Measurements from ENCODE around the gene FAM180B. TPM values are rescaled to one million over a fixed set of nuclear protein-coding genes. Genes with fewer than 3 reads are reported as not detected.
A peak's percentile ranks its signal among the peaks of the same experiment; 100 is the strongest.
"Not testable (repeated sequence)": the region's sequence is repeated elsewhere in the genome, so short reads cannot be mapped to it uniquely, and the experiment has no call there.

The FAM180B gene
- total RNA-seq, 4 donors from 2014 or later = not detected

DNA sequence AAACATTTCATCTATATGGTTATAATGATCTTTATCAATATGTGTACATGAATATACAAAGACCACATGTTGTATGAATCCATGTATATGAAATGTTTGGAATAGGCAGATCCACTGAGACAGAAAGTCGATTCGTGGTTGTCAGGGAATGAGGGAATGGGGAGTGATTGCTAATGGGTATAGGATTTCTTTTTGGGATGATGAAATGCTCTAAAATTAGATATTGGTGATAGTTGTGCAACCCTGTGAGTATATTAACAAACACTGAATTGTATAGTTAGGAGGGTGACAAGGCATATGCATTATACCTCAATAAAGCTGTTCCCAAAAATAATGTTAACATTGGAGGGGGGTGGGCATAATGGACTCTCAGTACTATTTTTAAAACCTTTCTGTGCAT is 26.1 kb upstream of the FAM180B start:
- no peaks in the 10 kb centered on the region for H3K27me3 ChIP-seq
- H3K4me1 ChIP-seq = peaks cover 4 to 12% (median 8%) of the 10 kb centered on the region in 3 donors
- no peaks in the 10 kb centered on the region for H3K36me3 ChIP-seq
- TF ChIP-seq, protein P1, sequence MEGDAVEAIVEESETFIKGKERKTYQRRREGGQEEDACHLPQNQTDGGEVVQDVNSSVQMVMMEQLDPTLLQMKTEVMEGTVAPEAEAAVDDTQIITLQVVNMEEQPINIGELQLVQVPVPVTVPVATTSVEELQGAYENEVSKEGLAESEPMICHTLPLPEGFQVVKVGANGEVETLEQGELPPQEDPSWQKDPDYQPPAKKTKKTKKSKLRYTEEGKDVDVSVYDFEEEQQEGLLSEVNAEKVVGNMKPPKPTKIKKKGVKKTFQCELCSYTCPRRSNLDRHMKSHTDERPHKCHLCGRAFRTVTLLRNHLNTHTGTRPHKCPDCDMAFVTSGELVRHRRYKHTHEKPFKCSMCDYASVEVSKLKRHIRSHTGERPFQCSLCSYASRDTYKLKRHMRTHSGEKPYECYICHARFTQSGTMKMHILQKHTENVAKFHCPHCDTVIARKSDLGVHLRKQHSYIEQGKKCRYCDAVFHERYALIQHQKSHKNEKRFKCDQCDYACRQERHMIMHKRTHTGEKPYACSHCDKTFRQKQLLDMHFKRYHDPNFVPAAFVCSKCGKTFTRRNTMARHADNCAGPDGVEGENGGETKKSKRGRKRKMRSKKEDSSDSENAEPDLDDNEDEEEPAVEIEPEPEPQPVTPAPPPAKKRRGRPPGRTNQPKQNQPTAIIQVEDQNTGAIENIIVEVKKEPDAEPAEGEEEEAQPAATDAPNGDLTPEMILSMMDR (IDR thresholded peaks at IDR 0.05) = no peak
- TF ChIP-seq POLR2A (IDR thresholded peaks at IDR 0.05) = no peak
- no peak overlapping the region for H3K27ac ChIP-seq
- intact Hi-C loops (cut with DNase I) = no loop called here
- no peaks in the 10 kb centered on the region for H3K9me3 ChIP-seq
- WGBS, 2 donors = 74 to 86% methylated on average over 2 of the region's 2 CpGs
- no peak for DNase-seq
- no peak overlapping the region for H3K4me3 ChIP-seq

DNA sequence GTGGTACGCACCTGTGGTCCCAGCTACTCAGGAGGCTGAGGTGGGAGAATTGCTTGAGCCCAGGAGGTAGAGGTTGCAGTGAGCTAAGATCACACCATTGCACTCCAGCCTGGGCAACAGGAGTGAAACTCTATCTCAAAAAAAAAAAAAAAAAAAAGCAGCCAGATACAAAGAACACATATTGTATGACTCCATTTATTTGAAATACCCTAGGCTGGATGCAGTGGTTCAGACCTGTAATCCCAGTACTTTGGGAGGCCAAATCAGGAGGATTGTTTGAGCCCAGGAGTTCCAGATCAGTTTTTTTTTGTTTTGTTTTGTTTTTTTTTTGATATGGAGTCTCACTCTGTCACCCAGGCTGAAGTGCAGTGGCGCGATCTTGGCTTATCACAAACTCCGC is 24.1 kb upstream of the FAM180B start:
- intact Hi-C loops (cut with DNase I); H3K27me3 ChIP-seq; H3K9me3 ChIP-seq; DNase-seq; H3K36me3 ChIP-seq; H3K4me3 ChIP-seq; H3K27ac ChIP-seq: not testable (repeated sequence)
- H3K4me1 ChIP-seq = peaks cover 4 to 25% (median 8%) of the 10 kb centered on the region in 3 donors
- 92 to 96% methylated on average over 4 of the region's 4 CpGs for WGBS, 2 donors

DNA sequence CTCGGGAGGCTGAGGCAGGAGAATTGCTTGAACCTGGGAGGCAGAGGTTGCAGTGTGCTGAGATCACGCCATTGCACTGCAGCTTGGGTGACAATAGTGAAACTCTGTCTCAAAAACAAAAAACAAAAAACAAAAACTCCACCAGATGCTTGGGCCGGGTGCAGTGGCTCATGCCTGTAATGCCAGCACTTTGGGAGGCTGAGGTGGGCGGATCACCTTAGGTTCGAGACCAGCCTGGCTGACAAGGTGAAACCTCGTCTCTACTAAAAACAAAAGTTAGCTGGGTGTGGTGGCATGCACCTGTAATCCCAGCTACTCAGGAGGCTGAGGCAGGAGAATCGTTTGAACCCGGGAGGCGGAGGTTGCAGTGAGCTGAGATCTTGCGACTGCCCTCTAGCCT is 22.1 kb upstream of the FAM180B start:
- H3K4me1 ChIP-seq = peaks cover 4 to 25% (median 8%) of the 10 kb centered on the region in 3 donors
- H3K27ac ChIP-seq; H3K9me3 ChIP-seq; DNase-seq; H3K4me3 ChIP-seq; H3K27me3 ChIP-seq; intact Hi-C loops (cut with DNase I): not testable (repeated sequence)
- 82 to 89% methylated on average over 8 to 9 of the region's 10 CpGs for WGBS, 2 donors
- peaks cover 0 to 14% (median 0%) of the 10 kb centered on the region in 3 donors for H3K36me3 ChIP-seq

DNA sequence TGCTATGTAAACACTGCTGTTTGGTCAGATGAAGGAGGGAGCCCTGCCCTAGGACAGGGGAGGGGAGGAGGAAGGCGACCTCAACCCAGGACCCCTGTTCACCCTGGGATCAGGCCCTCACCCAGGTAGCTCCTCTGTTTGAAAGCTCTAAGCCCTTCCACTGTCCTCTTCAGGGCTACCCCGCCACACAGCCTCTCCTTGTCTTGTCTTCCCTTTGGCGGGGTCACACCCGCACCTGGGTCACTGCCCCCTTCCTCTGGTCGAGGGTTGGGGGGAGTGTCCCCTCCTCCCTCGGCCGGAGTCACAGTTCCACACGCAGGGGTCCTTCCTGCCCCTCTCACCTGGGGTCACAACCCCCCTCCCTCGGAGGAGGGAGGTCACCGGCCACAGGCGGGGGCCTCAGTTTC is 21.5 kb upstream of the FAM180B start:
- intact Hi-C loops (cut with DNase I) = no loop called here
- 10 to 16% methylated on average over 6 to 10 of the region's 11 CpGs for WGBS, 2 donors
- no peaks in the 10 kb centered on the region for H3K9me3 ChIP-seq
- H3K4me3 ChIP-seq = peak overlapping the region; percentile 66 to 96 (median 79)
- H3K4me1 ChIP-seq = peaks cover 4 to 25% (median 8%) of the 10 kb centered on the region in 3 donors
- H3K36me3 ChIP-seq = peaks cover 0 to 20% (median 0%) of the 10 kb centered on the region in 3 donors
- DNase-seq = no peak
- H3K27me3 ChIP-seq = no peaks in the 10 kb centered on the region
- H3K27ac ChIP-seq = peak overlapping the region; percentile 85 to 90 (median 88)
- TF ChIP-seq, protein P1 (IDR thresholded peaks at IDR 0.05) = no peak
- TF ChIP-seq POLR2A (IDR thresholded peaks at IDR 0.05) = no peak

DNA sequence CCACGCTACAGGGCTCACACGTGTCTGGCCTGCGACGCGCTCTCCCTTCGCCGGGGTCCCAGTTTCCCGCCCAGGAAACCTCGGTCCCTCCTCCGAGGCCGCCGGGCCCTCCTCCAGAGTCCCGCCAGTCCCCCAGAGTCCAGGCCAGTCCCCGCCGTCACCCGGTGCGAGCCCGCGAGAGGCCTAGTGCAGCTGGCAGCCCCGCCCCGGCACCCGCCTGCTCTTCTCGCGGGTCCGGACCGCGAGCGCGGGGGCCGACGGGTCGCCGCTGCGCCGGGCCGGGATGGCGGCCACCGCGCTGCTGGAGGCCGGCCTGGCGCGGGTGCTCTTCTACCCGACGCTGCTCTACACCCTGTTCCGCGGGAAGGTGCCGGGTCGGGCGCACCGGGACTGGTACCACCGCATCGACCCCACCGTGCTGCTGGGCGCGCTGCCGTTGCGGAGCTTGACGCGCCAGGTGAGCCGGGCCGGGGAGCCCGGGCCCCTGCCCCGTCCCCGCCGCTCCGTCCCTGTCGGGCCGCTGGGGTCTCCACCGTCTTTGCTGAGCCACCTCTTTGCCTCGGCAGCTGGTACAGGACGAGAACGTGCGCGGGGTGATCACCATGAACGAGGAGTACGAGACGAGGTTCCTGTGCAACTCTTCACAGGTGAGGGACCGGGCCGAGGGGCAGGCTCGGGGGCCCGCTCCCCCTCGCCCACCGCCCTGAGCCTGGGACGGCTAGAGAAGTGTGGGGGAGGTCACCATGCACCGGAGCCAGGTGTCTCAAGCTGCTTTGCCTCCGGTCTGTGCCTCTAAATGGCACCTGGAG is 20.9 kb upstream of the FAM180B start, which contains the start of gene PTPMT1:
PTPMT1 (plus strand) TSS at position 260 of the 809 bp plus-strand sequence; CDS start at position 284, 24 bp downstream.
- DNase-seq = no peak
- Histone ChIP-seq H3K4me3 (peak within 1 kb of the TSS; percentile 66 to 96 (median 79)), H3K27ac (peak within 1 kb of the TSS; percentile 85 to 90 (median 88)), H3K27me3 (no peaks in the 10 kb centered on the region), H3K36me3 (peaks cover 0 to 26% (median 0%) of the 10 kb centered on the region in 3 donors), H3K4me1 (peaks cover 4 to 25% (median 8%) of the 10 kb centered on the region in 3 donors), H3K9me3 (no peaks in the 10 kb centered on the region)
- TF ChIP-seq, protein P1 (IDR thresholded peaks at IDR 0.05) = no peak
- peak in 2 of 4 donors; percentile 64 to 68 for TF ChIP-seq POLR2A (IDR thresholded peaks at IDR 0.05)
- WGBS, 2 donors = 0% methylated on average over 32 of the region's 86 CpGs; no CpG with 5 or more reads in 1 of the 2 donors
- intact Hi-C loops (cut with DNase I) = no loop called here

DNA sequence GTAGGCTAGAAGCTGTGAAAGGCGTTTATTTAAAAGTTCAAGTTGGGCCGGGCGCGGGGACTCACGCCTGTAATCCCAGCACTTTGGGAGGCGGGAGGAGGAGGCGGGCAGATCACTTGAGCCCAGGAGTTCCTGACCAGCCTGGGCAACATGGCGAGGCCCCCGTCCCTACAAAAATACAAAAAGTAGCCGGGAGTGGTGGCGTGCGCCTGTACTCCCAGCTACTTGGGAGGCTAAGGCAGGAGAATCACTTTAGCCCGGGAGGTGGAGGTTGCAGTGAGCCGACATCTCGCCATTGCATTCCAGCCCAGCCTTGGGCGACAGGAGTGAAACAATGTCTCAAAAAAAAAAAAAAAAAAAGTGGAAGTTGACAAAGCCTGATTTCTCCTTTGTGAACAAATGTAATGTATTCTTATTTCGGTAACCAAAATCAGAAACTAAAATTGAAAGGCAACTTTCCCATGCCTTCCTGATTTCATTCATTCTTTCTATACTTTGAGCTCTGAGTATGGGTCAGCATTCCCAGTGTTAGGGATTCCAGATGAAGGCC is 20.3 kb upstream of the FAM180B start:
- Histone ChIP-seq H3K9me3 (no peaks in the 10 kb centered on the region), H3K4me1 (peaks cover 4 to 29% (median 8%) of the 10 kb centered on the region in 3 donors), H3K4me3 (peak overlapping the region; percentile 66 to 96 (median 79)), H3K27ac (peak overlapping the region; percentile 85 to 90 (median 88)), H3K27me3 (no peaks in the 10 kb centered on the region), H3K36me3 (peaks cover 0 to 33% (median 0%) of the 10 kb centered on the region in 3 donors)
- intact Hi-C loops (cut with DNase I) = no loop called here
- no peak for DNase-seq
- 30 to 52% methylated on average over 8 to 12 of the region's 17 CpGs for WGBS, 2 donors
- TF ChIP-seq, protein P1 (IDR thresholded peaks at IDR 0.05) = no peak
- TF ChIP-seq POLR2A (IDR thresholded peaks at IDR 0.05) = no peak

Measured in esophagus squamous epithelium (tissue), 5 donors.